Parathyroid adenoma (tissue), 2 donors: ENCODE measurements around the gene TMEM184C.
A peak's percentile ranks its signal among the peaks of the same experiment; 100 is the strongest.

Source experiments
- H2AFZ ChIP-seq: fragments of 300-600 bp; sonication (generic); one replicate; pipeline ENCODE4 v1.7.0; 2017; ENCODE audit warnings: antibody characterized with exemption, mild to moderate bottlenecking
- H3K27ac ChIP-seq: fragments of 300-600 bp; sonication (generic); one replicate; pipeline ENCODE4 v1.7.0; 2017
- H3K27me3 ChIP-seq: fragments of 300-600 bp; sonication (generic); one replicate; pipeline ENCODE4 v1.7.0; 2017; ENCODE audit warnings: low read length; ENCODE audit not compliant: control insufficient read depth, insufficient read depth
- H3K36me3 ChIP-seq: fragments of 300-600 bp; sonication (generic); one replicate; pipeline ENCODE4 v1.7.0; 2017; ENCODE audit warnings: low read length; ENCODE audit not compliant: control insufficient read depth, insufficient read depth
- H3K4me1 ChIP-seq: fragments of 300-600 bp; sonication (generic); one replicate; pipeline ENCODE4 v1.7.0; 2017; ENCODE audit warnings: control low read depth
- H3K4me2 ChIP-seq: fragments of 300-600 bp; sonication (generic); one replicate; pipeline ENCODE4 v1.7.0; 2017; ENCODE audit warnings: low read length
- H3K4me3 ChIP-seq: fragments of 300-600 bp; sonication (generic); one replicate; pipeline ENCODE4 v1.7.0; 2017; ENCODE audit warnings: low read depth, low read length
- H3K79me2 ChIP-seq: fragments of 300-600 bp; sonication (generic); one replicate; pipeline ENCODE4 v1.7.0; 2017; ENCODE audit warnings: control low read depth
- H3K9ac ChIP-seq: fragments of 300-600 bp; sonication (generic); one replicate; pipeline ENCODE4 v1.7.0; 2017; ENCODE audit warnings: mild to moderate bottlenecking
- H3K9me3 ChIP-seq: fragments of 300-600 bp; sonication (generic); one replicate; pipeline ENCODE4 v1.7.0; 2017; ENCODE audit warnings: low read length; ENCODE audit not compliant: control insufficient read depth
- CTCF ChIP-seq: fragments of 300-600 bp; sonication (generic); IDR thresholded peaks from one replicate; pipeline ENCODE4 v1.7.0; 2017; ENCODE audit warnings: antibody characterized with exemption, mild to moderate bottlenecking
- donor health status: primary hyperparathyroidism.

TMEM184C gene

GRCh38 chr4:147605499-147605898, 11.7 kb upstream of the TMEM184C start:
- Histone ChIP-seq H3K4me3 (no peak overlapping the region), H3K27me3 (no peaks in the 10 kb centered on the region), H3K4me2 (no peak overlapping the region), H3K36me3 (no peaks in the 10 kb centered on the region), H2AFZ (no peak overlapping the region), H3K9ac (no peak overlapping the region), H3K79me2 (peaks cover 6% of the 10 kb centered on the region), H3K4me1 (no peaks in the 10 kb centered on the region), H3K27ac (peak overlapping the region; percentile 56), H3K9me3 (no peaks in the 10 kb centered on the region)
- no peak for TF ChIP-seq CTCF

- no peaks in the 10 kb centered on the region for H3K27me3 ChIP-seq
- no peak for TF ChIP-seq CTCF
- H3K36me3 ChIP-seq = no peaks in the 10 kb centered on the region
- no peak overlapping the region for H3K4me3 ChIP-seq
- H3K4me2 ChIP-seq = no peak overlapping the region
- H3K4me1 ChIP-seq = no peaks in the 10 kb centered on the region
- H3K9me3 ChIP-seq = no peaks in the 10 kb centered on the region
- H2AFZ ChIP-seq = no peak overlapping the region
- H3K27ac ChIP-seq = no peak overlapping the region
- peaks cover 4% of the 10 kb centered on the region for H3K79me2 ChIP-seq
- no peak overlapping the region for H3K9ac ChIP-seq
These were observed 9.7 kb upstream of the TMEM184C start for GRCh38 chr4:147607471-147607870.

- H3K27me3 ChIP-seq = no peaks in the 10 kb centered on the region
- H3K79me2 ChIP-seq = no peaks in the 10 kb centered on the region
- H3K36me3 ChIP-seq = no peaks in the 10 kb centered on the region
These were observed 6.5 kb upstream of the TMEM184C start for GRCh38 chr4:147610686-147611085.

GRCh38 chr4:147616849-147617172, 386 bp upstream of the TMEM184C start:
- TF ChIP-seq CTCF = no peak
- no peaks in the 10 kb centered on the region for H3K9me3 ChIP-seq
- no peak overlapping the region for H3K9ac ChIP-seq
- no peaks in the 10 kb centered on the region for H3K4me1 ChIP-seq
- peak overlapping the region; percentile 78 for H2AFZ ChIP-seq
- H3K27me3 ChIP-seq = no peaks in the 10 kb centered on the region
- H3K27ac ChIP-seq = peak overlapping the region; percentile 96
- peaks cover 14% of the 10 kb centered on the region for H3K79me2 ChIP-seq
- peak overlapping the region; percentile 75 for H3K4me2 ChIP-seq
- H3K36me3 ChIP-seq = no peaks in the 10 kb centered on the region
- H3K4me3 ChIP-seq = peak overlapping the region; percentile 97

More at GRCh38 chr4:147610686-147611085, 6.5 kb upstream of the TMEM184C start:
- H2AFZ ChIP-seq = no peak overlapping the region
- no peak for TF ChIP-seq CTCF
- no peak overlapping the region for H3K27ac ChIP-seq
- H3K9me3 ChIP-seq = no peaks in the 10 kb centered on the region
- no peak overlapping the region for H3K9ac ChIP-seq
- H3K4me1 ChIP-seq = no peaks in the 10 kb centered on the region
- no peak overlapping the region for H3K4me2 ChIP-seq
- no peak overlapping the region for H3K4me3 ChIP-seq

GRCh38 chr4:147617841-147618691, 869 bp downstream of the TMEM184C start:
- H3K27ac ChIP-seq = peak overlapping the region; percentile 96
- no peaks in the 10 kb centered on the region for H3K4me1 ChIP-seq
- TF ChIP-seq CTCF = no peak
- H3K9me3 ChIP-seq = no peaks in the 10 kb centered on the region
- peak overlapping the region; percentile 78 for H2AFZ ChIP-seq
- H3K9ac ChIP-seq = peak overlapping the region; percentile 67
- no peaks in the 10 kb centered on the region for H3K27me3 ChIP-seq
- peak overlapping the region; percentile 92 for H3K4me2 ChIP-seq
- peaks cover 19% of the 10 kb centered on the region for H3K79me2 ChIP-seq
- H3K36me3 ChIP-seq = no peaks in the 10 kb centered on the region
- H3K4me3 ChIP-seq = peak overlapping the region; percentile 97
